NCI-H2227 treated with DMSO at 0.1 percent for 48 hours (cell line): ENCODE data around the gene DCLRE1A.
"Not testable (repeated sequence)": the region's sequence is repeated elsewhere in the genome, so short reads cannot be mapped to it uniquely, and the experiment has no call there.

ENCODE experiments used
- DNase-seq: peaks from one replicate; lab custom pipeline; 2025; lab: John Stamatoyannopoulos, UW

Gene DCLRE1A

GRCh38 chr10:113857210-113857609 is 3.3 kb upstream of the DCLRE1A start:
- DNase-seq = no peak

DNA sequence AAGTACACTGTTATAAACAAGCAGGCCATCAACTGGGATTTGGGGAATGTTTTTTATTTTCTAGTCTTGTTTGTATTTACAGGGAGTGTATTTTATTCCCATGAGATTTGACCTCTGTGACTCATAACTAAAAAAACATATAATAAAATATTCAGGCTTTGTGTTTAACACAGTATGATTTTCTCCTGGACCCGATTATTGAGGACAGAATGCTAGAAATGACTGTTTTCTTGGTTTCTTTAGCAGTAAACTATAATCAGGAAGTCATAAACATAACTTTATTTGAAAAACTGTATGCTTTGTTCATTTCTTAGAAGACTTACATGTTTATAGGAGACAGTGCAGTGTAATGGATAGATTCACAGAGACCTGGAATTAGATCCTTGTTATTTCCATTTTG is 2.7 kb upstream of the DCLRE1A start:
- peak; percentile 27 for DNase-seq

DNA sequence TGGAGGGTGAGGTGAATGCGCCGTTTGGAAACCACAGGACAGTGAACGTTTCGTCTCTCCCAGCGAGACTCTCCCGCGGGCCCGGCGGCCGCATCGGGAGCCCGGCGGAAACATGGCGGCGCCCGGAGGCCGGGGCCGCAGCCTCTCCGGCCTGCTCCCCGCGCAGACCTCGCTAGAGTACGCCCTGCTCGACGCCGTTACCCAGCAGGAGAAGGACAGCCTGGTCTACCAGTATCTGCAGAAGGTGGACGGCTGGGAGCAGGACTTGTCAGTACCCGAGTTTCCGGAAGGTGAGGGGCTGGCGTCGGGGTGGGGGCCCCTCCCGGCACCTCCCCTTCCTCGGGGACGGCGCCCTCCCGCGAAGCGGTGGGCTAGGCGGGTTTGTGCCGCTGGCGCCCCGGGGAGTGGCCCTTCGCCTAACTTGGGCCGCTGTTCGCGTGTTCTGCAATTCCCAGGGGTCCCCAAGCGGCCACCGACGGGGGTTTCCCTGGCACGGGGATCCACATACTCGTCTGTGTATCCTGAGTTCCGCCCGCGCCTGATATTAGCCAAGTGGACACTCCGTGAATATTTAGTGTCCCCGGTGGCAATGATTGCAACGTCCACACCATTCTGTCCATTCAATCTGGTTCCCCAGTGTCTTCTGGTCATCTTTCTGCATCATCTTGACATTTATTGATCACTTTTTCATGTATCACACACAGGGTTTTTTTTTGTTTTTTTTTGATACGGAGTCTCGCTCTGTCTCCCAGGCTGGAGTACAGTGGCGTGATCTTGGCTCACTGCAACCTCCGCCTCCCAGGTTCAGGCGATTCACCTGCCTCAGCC is 1.1 kb upstream of the DCLRE1A start:
- DNase-seq = peak; percentile 50

DNA sequence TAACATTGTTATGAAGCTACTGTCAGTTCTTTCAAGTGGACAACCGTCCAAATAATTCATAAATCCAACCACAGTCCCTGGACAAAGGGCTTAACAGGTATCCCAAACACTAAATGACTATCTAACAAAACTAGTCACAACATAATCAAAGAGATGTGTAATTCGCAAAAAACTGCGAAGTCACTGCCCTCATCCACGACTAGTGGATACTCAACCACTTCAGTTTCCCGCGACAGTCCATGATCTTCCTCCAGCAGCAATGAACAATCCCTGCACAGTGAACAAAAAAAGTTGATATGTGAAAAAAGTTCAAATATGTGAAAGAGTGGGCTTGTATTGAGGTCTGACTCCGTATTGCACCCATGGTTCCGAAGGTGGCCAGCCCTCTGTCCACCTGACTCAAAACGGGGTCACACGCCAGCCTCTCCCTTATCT is 287 bp downstream of the DCLRE1A start:
- DNase-seq = no peak

GRCh38 chr10:113849946-113850345 is 3.9 kb downstream of the DCLRE1A start:
- DNase-seq = no peak

GRCh38 chr10:113849140-113849803 is 4.6 kb downstream of the DCLRE1A start:
- no peak for DNase-seq

DNA sequence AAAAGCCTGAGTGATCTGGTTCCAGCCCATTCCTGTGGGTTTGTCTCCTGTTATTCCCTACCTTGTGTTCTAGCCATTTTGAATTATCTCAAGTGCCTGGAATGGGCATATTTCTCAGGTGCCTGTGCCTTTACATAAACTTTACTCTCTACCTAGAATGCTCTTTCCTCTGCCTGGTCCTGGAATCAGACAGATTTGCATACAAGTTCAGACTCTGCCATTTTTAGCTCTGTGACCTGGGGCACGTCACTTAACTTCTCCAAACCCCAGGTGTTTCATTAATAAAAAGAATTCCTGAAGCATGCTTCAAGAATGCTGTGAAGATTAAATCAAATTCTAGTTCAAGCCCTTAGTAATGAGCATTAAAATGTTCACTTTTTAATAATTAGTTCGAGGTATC is 7.8 kb downstream of the DCLRE1A start:
- DNase-seq = no peak

- DNase-seq = no peak
Measured at GRCh38 chr10:113843972-113844485, 9.9 kb downstream of the DCLRE1A start.

- DNase-seq = no peak
Measured at GRCh38 chr10:113842171-113842570, 11.7 kb downstream of the DCLRE1A start.

- not testable (repeated sequence) for DNase-seq
Measured at GRCh38 chr10:113828567-113828966, 25.3 kb downstream of the DCLRE1A start.

DNA sequence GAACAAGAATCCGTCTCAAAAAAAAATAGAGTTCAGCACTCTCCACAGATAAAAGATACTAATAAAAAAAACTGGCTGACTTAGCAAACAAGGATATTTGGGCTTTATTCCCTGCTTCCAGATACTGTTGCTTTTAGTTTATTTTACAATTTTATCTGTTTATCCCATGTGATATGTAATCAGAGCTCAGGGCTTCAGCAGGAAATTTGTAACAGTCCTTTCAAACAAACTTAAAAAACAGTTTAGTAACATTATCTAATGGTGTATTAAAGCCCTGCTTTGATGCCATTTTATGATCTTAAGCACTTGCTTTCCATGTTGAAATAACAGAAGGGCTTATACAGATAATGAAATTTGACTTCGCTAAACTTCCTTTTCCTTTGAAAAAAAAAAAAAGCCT is 28.1 kb downstream of the DCLRE1A start:
- no peak for DNase-seq

DNA sequence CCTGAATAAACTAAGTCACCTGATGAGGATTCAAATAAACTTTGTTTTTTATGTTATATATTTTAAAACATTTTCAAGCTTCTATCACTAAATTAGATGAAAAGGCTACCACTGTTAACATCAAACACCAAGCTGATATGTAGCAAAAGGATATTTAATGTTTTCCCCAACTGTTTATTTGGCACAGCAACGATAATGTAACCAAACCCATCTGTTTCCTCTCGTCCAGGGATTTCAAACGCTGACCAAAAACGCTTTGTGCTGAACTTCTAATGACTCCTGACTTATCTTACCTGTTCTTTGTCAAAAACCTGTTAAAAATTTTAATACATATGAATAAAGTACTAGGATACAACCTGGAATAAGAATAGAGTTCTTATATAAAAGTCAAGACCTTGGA is 30.5 kb downstream of the DCLRE1A start:
- no peak for DNase-seq

GRCh38 chr10:113822174-113822573 is 31.7 kb downstream of the DCLRE1A start:
- DNase-seq = no peak

DNA sequence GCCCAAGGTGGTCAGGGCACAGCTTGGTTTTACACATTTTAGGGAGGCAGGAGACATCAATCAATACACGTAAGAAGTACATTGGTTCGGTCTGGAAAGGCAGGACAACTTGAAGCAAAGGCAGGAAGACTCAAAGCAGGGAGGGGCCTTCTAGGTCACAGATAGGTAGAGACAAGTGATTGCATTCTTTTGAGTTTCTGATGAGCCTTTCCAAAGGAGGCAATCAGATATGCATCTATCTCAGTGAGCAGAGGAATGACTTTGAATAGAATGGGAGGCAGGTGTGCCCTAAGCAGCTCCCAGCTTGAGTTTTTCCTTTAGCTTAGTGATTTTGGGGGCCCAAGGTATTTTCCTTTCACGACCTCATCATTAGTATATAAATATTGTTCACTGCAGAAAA is 32.6 kb downstream of the DCLRE1A start:
- DNase-seq = not testable (repeated sequence)

DNA sequence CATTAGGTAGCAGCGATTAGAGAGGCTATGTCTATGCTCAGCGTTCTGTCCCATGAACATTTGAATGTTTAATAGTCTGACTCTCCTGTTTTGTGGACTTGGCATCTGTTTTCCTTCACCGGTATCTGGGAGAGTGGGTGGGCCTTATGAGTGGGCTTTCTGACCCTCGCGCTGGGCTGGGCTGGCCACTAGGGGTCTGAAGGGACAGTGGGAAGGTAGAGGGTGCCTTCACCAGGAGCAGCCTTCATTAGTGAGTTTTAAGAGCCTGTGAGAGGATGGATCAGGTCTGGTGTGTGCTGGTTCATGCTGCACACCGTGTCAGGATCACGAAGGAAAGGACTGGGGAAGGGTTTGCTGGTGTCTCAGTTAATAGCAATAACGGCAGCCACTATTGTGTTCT is 33.4 kb downstream of the DCLRE1A start:
- no peak for DNase-seq

DNA sequence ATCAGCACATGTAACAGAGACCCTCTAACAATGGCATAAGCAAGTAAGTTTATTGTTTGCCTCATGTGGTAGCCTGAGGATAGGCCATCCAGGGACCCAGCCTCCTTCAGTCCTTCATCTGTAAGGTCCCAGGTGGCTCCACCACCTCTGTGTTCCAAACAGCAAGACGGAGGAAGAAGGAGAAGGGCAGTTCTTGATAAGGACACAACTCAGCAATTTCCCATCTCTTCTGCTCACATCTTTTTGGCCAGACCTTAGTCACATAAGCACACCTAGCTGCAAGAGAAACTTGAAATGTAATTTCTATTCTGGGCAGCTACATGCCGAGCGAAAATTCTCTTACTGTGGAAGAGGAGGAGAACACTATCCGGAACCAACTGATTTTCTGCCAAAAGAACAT is 33.9 kb downstream of the DCLRE1A start:
- no peak for DNase-seq

GRCh38 chr10:113814700-113815099 is 39.2 kb downstream of the DCLRE1A start:
- not testable (repeated sequence) for DNase-seq

- DNase-seq = no peak
Measured at GRCh38 chr10:113808168-113808567, 45.7 kb downstream of the DCLRE1A start.

GRCh38 chr10:113806503-113806902 is 47.4 kb downstream of the DCLRE1A start:
- DNase-seq = no peak

DNA sequence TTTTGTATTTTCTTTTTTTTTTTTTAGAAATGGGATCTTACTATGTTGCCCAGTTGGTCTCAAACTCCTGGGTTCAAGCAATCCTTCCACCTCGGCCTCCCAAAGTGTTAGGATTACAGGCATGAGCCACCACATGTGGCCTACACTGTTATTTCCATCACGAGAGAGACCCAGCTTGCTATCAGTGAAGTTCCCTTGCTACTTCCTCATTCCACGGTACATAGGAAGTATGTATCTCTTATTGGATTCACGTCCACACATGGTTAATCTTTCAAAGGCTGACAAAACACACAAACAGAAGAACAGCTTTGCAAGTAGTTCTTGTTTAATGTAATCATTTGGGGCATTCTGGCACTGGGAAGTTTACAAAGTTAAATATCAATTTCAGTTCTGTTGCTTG is 50.9 kb downstream of the DCLRE1A start:
- no peak for DNase-seq

- no peak for DNase-seq
Measured at GRCh38 chr10:113801569-113801968, 52.3 kb downstream of the DCLRE1A start.

- DNase-seq = no peak
Measured at GRCh38 chr10:113791691-113792090, 62.2 kb downstream of the DCLRE1A start.

DNA sequence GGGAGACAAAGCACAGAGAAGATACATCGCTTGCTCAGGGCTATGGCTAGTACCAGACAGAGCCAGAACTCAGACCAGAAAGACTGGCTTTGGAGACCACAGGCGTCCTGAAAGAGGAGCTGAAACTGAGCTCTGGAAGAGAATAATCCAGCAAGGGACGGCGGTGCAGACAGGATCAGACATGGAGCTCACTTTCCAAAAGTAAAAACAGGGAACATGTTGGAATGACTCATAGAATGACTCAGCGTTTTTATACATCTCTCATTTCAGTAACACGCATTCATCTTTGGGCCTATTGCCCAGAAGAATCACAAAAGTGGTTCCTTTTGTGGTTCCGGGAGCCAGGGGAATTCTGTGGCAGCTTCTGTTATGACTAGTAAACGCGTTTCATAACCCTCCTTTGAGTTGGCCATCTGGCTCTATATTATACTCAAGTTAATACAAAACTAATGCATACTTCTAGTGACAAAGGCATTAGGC is 65.2 kb downstream of the DCLRE1A start:
- DNase-seq = no peak
